HG03565 (cell line): ENCODE results near the gene NUTM2A.
"Not testable (repeated sequence)": the region's sequence is repeated elsewhere in the genome, so short reads cannot be mapped to it uniquely, and the experiment has no call there.

ENCODE experiments used
- ATAC-seq: cut with Tn5 transposase; IDR thresholded peaks from one replicate; pipeline ENCODE4 v1.9.1; 2021; ENCODE audit warnings: mild to moderate bottlenecking, moderate library complexity; ENCODE audit not compliant: unreplicated experiment

NUTM2A gene

DNA sequence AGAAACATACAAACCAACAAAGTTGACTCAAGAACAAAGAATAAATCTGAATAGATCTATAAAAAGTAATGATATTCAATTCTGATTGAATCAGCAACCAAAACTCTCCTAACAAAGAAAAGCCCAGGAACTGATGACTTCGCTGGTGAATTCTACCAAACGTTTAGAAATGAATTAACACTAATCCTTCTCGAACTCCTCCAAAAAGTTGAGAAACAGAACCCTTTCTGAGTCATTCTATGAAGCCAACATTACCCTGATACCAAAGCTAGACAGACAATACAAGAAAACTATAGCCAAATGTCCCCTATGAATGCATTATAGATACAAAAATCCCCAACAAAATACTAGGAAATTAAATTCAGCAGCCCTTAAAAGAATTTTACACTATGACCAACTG, 16.9 kb downstream of the NUTM2A start:
- not testable (repeated sequence) for ATAC-seq

DNA sequence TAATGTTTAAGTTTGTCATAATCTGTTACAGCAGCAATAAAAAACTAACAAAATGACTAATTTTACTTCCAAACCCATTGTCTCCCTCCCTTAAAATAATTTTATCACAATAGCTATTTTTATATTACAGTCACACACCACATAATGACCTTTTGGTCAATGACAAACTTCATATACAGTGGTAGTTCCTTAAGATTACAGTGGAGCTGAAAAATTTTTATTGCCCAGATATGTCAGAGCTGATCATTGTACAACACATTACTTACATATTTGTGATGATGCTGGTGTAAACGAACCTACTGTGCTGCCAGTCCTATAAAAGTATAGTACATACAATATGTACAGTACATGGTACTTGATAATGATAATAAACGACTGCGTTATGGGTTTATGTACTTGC, 22.1 kb downstream of the NUTM2A start:
- not testable (repeated sequence) for ATAC-seq

DNA sequence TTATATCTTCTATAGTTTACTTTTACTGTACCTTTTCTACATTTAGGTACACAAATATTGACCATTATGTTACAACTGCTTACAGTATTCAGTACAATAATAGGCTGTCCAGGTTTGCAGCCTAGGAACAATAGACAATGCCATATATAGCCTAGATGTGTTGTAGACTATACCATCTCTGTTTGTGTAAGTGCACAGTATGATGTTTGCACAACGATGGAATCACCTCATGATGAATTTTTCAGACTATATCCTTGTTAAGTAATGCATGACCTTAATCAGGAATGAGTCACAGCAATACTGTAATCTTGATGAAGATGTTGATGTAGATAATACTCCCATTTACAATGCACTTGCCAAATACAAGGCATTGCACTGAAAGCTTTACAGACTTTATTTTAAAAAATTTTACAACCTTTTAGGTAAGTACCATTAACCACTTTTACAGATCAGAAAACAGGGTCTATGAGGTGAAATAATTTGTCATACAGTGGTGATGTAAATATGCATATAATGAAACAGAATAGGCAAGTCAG, 23.6 kb downstream of the NUTM2A start:
- not testable (repeated sequence) for ATAC-seq

DNA sequence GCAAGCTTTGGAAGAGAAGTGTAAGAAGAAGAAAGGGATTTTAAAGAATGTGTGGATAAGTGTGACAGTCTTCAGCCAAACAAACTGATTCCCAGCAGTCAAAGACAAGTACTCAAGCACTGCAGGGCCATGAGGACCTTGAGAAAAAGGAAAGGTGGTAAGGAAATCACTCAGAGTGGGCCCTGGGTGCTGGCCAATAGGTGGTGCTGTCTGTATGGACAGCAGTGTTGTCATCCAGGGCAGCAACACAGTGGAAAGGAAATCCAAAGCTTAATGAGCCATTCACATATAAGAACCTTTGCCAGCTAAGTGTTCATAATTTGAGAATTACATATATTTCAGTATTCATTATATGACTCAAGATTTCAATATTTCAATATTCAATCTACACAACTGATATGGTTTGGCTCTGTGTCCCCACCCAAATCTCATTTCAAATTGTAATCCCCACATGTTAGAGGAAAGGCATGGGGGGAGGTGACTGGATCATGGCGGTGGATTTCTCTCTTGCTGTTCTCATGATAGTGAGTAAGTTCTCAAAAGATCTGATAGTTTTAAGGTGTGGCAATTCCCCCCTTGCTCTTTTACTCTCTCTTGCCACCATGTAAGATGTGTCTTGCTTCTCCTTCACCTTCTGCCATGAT, 55.6 kb downstream of the NUTM2A start:
- not testable (repeated sequence) for ATAC-seq
